Erythroblast (primary cell): ENCODE measurements around the gene IL36B.

Experiments
- DNase-seq, 2 experiments: peaks; one replicate each; lab custom pipeline; 2025; lab: John Stamatoyannopoulos, UW
- GATA1 ChIP-seq: IDR thresholded peaks from 2 replicates; pipeline ENCODE4 v1.6.1; 2011; ENCODE audit warnings: low read depth, mild to moderate bottlenecking, control low read depth, low read length, moderate library complexity
- POLR2A ChIP-seq: IDR thresholded peaks from 2 replicates; pipeline ENCODE4 v1.6.1; 2011; ENCODE audit warnings: mild to moderate bottlenecking, low read length

The IL36B gene

GRCh38 chr2:113056521-113056920 lies 3.9 kb upstream of the IL36B start:
- no peak for DNase-seq
- TF ChIP-seq GATA1 (no peak), POLR2A (no peak)

- no peak for TF ChIP-seq POLR2A
- TF ChIP-seq GATA1, result no peak
- no peak for DNase-seq
Measured at GRCh38 chr2:113054066-113054465, 1.4 kb upstream of the IL36B start.

GRCh38 chr2:113053666-113054065 lies 999 bp upstream of the IL36B start:
- DNase-seq, result no peak
- TF ChIP-seq POLR2A (no peak), GATA1 (no peak)

- DNase-seq, result peak in 1 of 2 experiments; percentile 26
- TF ChIP-seq POLR2A, result no peak
- TF ChIP-seq GATA1, result no peak
Measured at GRCh38 chr2:113050921-113051895, 1.5 kb downstream of the IL36B start.

GRCh38 chr2:113046465-113046864 lies 6.2 kb downstream of the IL36B start:
- TF ChIP-seq POLR2A (no peak), GATA1 (no peak)
- DNase-seq, result no peak

- TF ChIP-seq GATA1 (no peak), POLR2A (no peak)
- DNase-seq, result peak in 1 of 2 experiments; percentile 9
Measured at GRCh38 chr2:113041871-113042270, 10.8 kb downstream of the IL36B start.

- DNase-seq, result no peak
- TF ChIP-seq GATA1 (no peak), POLR2A (no peak)
Measured at GRCh38 chr2:113039719-113040118, 12.9 kb downstream of the IL36B start.

- TF ChIP-seq GATA1, result no peak
- no peak for TF ChIP-seq POLR2A
- no peak for DNase-seq
Measured at GRCh38 chr2:113039158-113039557, 13.5 kb downstream of the IL36B start.

- no peak for DNase-seq
- TF ChIP-seq POLR2A (no peak), GATA1 (no peak)
Measured at GRCh38 chr2:113038291-113038690, 14.4 kb downstream of the IL36B start.

GRCh38 chr2:113036763-113037162 lies 15.9 kb downstream of the IL36B start:
- TF ChIP-seq GATA1 (no peak), POLR2A (no peak)
- DNase-seq, result no peak

GRCh38 chr2:113034016-113034415 lies 18.7 kb downstream of the IL36B start:
- TF ChIP-seq GATA1 (no peak), POLR2A (no peak)

GRCh38 chr2:113032737-113033136 lies 19.9 kb downstream of the IL36B start:
- TF ChIP-seq POLR2A, result no peak
- TF ChIP-seq GATA1, result no peak
- DNase-seq, result no peak

More at GRCh38 chr2:113034016-113034415, 18.7 kb downstream of the IL36B start:
- no peak for DNase-seq

- no peak for DNase-seq
- no peak for TF ChIP-seq GATA1
- TF ChIP-seq POLR2A, result no peak
Measured at GRCh38 chr2:113028112-113028511, 24.6 kb downstream of the IL36B start.

GRCh38 chr2:113027691-113028090 lies 25.0 kb downstream of the IL36B start:
- DNase-seq, result no peak
- TF ChIP-seq GATA1, result no peak
- TF ChIP-seq POLR2A, result no peak
